ENCODE results near the gene EIF2B4. TPM values are rescaled to one million over a fixed set of nuclear protein-coding genes. Genes with fewer than 3 reads are reported as not detected.

The EIF2B4 gene
- total and polyA plus RNA-seq, 9 of the 15 experiments (the other 6 are each of a cell fraction or from before 2014, with no cell fraction given), result 29.7 to 80.3 (median 58.9) TPM

GRCh38 chr2:27378096-27378808, 8.1 kb upstream of the EIF2B4 start (continued):
- TF ChIP-seq, protein P1, sequence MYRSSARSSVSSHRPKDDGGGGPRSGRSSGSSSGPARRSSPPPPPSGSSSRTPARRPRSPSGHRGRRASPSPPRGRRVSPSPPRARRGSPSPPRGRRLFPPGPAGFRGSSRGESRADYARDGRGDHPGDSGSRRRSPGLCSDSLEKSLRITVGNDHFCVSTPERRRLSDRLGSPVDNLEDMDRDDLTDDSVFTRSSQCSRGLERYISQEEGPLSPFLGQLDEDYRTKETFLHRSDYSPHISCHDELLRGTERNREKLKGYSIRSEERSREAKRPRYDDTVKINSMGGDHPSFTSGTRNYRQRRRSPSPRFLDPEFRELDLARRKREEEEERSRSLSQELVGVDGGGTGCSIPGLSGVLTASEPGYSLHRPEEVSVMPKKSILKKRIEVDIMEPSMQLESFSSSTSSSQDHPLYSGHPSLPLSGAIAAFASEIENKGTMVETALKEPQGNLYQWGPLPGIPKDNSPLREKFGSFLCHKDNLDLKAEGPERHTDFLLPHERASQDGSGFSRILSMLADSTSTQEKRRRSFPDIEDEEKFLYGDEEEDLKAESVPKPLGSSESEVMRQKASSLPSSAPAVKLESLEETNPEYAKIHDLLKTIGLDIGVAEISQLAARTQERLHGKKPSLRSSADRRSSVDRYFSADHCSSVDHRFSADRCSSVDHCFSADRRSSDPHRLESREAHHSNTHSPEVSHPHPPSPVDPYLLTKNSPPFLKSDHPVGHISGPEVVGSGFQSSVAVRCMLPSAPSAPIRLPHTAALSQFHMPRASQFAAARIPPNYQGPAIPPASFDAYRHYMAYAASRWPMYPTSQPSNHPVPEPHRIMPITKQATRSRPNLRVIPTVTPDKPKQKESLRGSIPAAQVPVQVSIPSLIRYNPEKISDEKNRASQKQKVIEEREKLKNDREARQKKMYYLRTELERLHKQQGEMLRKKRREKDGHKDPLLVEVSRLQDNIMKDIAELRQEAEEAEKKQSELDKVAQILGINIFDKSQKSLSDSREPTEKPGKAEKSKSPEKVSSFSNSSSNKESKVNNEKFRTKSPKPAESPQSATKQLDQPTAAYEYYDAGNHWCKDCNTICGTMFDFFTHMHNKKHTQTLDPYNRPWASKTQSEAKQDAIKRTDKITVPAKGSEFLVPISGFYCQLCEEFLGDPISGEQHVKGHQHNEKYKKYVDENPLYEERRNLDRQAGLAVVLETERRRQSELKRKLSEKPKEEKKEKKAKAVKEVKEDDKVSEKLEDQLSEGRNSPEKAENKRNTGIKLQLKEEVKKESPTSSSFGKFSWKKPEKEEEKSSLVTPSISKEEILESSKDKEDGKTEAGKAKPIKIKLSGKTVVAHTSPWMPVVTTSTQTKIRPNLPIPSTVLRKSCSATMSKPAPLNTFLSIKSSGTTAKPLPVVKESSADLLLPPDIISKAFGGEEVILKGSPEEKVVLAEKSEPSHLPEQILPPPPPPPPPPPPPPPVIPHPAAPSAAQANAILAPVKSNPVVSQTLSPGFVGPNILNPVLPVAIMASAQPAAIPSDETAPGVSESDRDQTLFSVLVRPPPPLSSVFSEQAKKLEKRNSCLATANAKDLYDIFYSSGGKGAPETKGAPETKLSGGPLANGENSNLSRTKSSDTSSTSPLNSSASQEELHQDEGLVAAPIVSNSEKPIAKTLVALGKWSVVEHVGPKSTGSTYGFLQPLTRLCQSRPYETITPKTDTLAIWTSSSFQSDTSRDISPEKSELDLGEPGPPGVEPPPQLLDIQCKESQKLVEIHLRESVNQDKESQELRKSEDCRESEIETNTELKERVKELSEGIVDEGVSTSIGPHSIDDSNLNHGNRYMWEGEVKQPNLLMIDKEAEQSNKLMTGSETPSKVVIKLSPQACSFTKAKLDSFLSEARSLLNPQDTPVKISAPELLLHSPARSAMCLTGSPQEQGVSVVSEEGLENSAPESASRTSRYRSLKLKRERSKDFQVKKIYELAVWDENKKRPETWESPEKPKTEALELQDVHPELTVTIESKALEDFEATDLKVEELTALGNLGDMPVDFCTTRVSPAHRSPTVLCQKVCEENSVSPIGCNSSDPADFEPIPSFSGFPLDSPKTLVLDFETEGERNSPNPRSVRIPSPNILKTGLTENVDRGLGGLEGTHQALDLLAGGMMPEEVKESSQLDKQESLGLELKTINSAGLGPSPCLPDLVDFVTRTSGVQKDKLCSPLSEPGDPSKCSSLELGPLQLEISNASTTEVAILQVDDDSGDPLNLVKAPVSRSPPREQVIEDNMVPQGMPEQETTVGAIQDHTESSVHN (IDR thresholded peaks at IDR 0.05; ENCODE audit: borderline replicate concordance in 1 of 2, low read depth in 1 of 2), result no peak
- no peak for TF ChIP-seq ZNF609 (CRISPR knock-in tag; IDR thresholded peaks at IDR 0.05; ENCODE audit: borderline replicate concordance)
- TF ChIP-seq FOXJ2 (tag; IDR thresholded peaks at IDR 0.05), result no peak
- TF ChIP-seq OTX1 (CRISPR knock-in tag; IDR thresholded peaks at IDR 0.05), result no peak
- TF ChIP-seq HNRNPUL1 (IDR thresholded peaks at IDR 0.05; ENCODE audit: low read length), result no peak
- TF ChIP-seq ZC3H8 (IDR thresholded peaks at IDR 0.05), result no peak
- no peak for TF ChIP-seq XRCC4 (IDR thresholded peaks at IDR 0.05; ENCODE audit: extremely low read depth, insufficient read depth, insufficient read length)
- TF ChIP-seq, protein P2, sequence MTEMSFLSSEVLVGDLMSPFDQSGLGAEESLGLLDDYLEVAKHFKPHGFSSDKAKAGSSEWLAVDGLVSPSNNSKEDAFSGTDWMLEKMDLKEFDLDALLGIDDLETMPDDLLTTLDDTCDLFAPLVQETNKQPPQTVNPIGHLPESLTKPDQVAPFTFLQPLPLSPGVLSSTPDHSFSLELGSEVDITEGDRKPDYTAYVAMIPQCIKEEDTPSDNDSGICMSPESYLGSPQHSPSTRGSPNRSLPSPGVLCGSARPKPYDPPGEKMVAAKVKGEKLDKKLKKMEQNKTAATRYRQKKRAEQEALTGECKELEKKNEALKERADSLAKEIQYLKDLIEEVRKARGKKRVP (CRISPR knock-in tag; IDR thresholded peaks at IDR 0.05), result no peak
- TF ChIP-seq, protein P3, sequence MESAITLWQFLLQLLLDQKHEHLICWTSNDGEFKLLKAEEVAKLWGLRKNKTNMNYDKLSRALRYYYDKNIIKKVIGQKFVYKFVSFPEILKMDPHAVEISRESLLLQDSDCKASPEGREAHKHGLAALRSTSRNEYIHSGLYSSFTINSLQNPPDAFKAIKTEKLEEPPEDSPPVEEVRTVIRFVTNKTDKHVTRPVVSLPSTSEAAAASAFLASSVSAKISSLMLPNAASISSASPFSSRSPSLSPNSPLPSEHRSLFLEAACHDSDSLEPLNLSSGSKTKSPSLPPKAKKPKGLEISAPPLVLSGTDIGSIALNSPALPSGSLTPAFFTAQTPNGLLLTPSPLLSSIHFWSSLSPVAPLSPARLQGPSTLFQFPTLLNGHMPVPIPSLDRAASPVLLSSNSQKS (CRISPR knock-in tag; IDR thresholded peaks at IDR 0.05), result no peak
- no peak for TF ChIP-seq CEBPB (tag; IDR thresholded peaks at IDR 0.05)
- no peak for TF ChIP-seq DPF2 (IDR thresholded peaks at IDR 0.05)
- TF ChIP-seq SLC30A9 (CRISPR knock-in tag; IDR thresholded peaks at IDR 0.05), result no peak

Data from K562 (cell line).